Activated naive CD4-positive, alpha-beta T cell treated with anti-CD3 and anti-CD28 coated beads for 36 hours (primary cell): Measurements from ENCODE around the gene GPX4. TPM values are rescaled to one million over a fixed set of nuclear protein-coding genes. Genes with fewer than 3 reads are reported as not detected.

ENCODE experiments used
- CTCF ChIA-PET: fragments of 350-600 bp; sonication (Branson Sonifier 250); formaldehyde crosslinking; loops from one replicate; lab custom pipeline; 2021; ENCODE audit warnings: antibody characterized with exemption; lab: Charles Lee
- DNase-seq: peaks from one replicate; pipeline ENCODE4 v3.0.0-alpha.2; 2020
- H3K27ac Mint-ChIP-seq: one replicate; pipeline ENCODE4 v1.8.0; 2021; ENCODE audit warnings: mild to moderate bottlenecking, mixed read lengths
- H3K27me3 Mint-ChIP-seq: one replicate; pipeline ENCODE4 v1.8.0; 2021; ENCODE audit warnings: low read depth, mixed read lengths
- H3K36me3 Mint-ChIP-seq: one replicate; pipeline ENCODE4 v1.8.0; 2021; ENCODE audit warnings: low read depth, mixed read lengths
- H3K4me1 Mint-ChIP-seq: one replicate; pipeline ENCODE4 v1.8.0; 2021; ENCODE audit warnings: low read depth, mixed read lengths
- H3K4me3 Mint-ChIP-seq: one replicate; pipeline ENCODE4 v1.8.0; 2021; ENCODE audit warnings: mild to moderate bottlenecking, moderate library complexity, mixed read lengths
- H3K9me3 Mint-ChIP-seq: one replicate; pipeline ENCODE4 v1.8.0; 2021; ENCODE audit warnings: mixed read lengths
- intact Hi-C: fragments of 100-400 bp; cut with micrococcal nuclease; formaldehyde crosslinking; loops from one replicate; pipeline ENCODE4 v1.15.1; 2023
- total RNA-seq, 2 experiments: library from RNA; stranded (reverse); gene quantifications; one replicate each; pipeline ENCODE4 v1.2.3, GENCODE V29; 2021

GPX4 gene
- total RNA-seq, 2 experiments from 2014 or later: 244 to 253 TPM

GRCh38 chr19:1147934-1148549 is 44.2 kb downstream of the GPX4 start:
- no peak for DNase-seq
- Mint-ChIP-seq H3K4me3 (no peak overlapping the region), H3K36me3 (peaks cover 15% of the 10 kb centered on the region), H3K9me3 (no peaks in the 10 kb centered on the region), H3K27ac (no peak overlapping the region), H3K4me1 (no peaks in the 10 kb centered on the region), H3K27me3 (no peaks in the 10 kb centered on the region)
- intact Hi-C loops: no loop called here
- CTCF ChIA-PET: no interaction called here

- no peaks in the 10 kb centered on the region for H3K4me1 Mint-ChIP-seq
- CTCF ChIA-PET: no interaction called here
- intact Hi-C loops: no loop called here
- peaks cover 9% of the 10 kb centered on the region for H3K36me3 Mint-ChIP-seq
- H3K4me3 Mint-ChIP-seq: no peak overlapping the region
- no peaks in the 10 kb centered on the region for H3K27me3 Mint-ChIP-seq
- H3K9me3 Mint-ChIP-seq: no peaks in the 10 kb centered on the region
- no peak for DNase-seq
- H3K27ac Mint-ChIP-seq: no peak overlapping the region
Observed at GRCh38 chr19:1149259-1150045, 45.7 kb downstream of the GPX4 start.

GRCh38 chr19:1150333-1151036 is 46.7 kb downstream of the GPX4 start:
- Mint-ChIP-seq H3K36me3 (peaks cover 4% of the 10 kb centered on the region), H3K4me3 (no peak overlapping the region), H3K9me3 (no peaks in the 10 kb centered on the region), H3K27me3 (no peaks in the 10 kb centered on the region), H3K4me1 (no peaks in the 10 kb centered on the region), H3K27ac (no peak overlapping the region)
- no peak for DNase-seq
- intact Hi-C loops: no loop called here
- CTCF ChIA-PET: no interaction called here

GRCh38 chr19:1151037-1151724 is 47.4 kb downstream of the GPX4 start:
- CTCF ChIA-PET: no interaction called here
- peaks cover 2% of the 10 kb centered on the region for H3K36me3 Mint-ChIP-seq
- intact Hi-C loops: no loop called here
- no peaks in the 10 kb centered on the region for H3K9me3 Mint-ChIP-seq
- no peak for DNase-seq
- H3K4me3 Mint-ChIP-seq: no peak overlapping the region
- H3K4me1 Mint-ChIP-seq: no peaks in the 10 kb centered on the region
- no peaks in the 10 kb centered on the region for H3K27me3 Mint-ChIP-seq
- no peak overlapping the region for H3K27ac Mint-ChIP-seq

- intact Hi-C loops: no loop called here
- H3K27ac Mint-ChIP-seq: no peak overlapping the region
- H3K9me3 Mint-ChIP-seq: no peaks in the 10 kb centered on the region
- no peak for DNase-seq
- CTCF ChIA-PET: no interaction called here
- H3K27me3 Mint-ChIP-seq: no peaks in the 10 kb centered on the region
- peaks cover 2% of the 10 kb centered on the region for H3K36me3 Mint-ChIP-seq
- H3K4me1 Mint-ChIP-seq: no peaks in the 10 kb centered on the region
- no peak overlapping the region for H3K4me3 Mint-ChIP-seq
Observed at GRCh38 chr19:1151917-1152587, 48.3 kb downstream of the GPX4 start.

GRCh38 chr19:1153891-1154730 is 50.3 kb downstream of the GPX4 start:
- DNase-seq: no peak
- no peaks in the 10 kb centered on the region for H3K27me3 Mint-ChIP-seq
- no peaks in the 10 kb centered on the region for H3K4me1 Mint-ChIP-seq
- CTCF ChIA-PET: no interaction called here
- intact Hi-C loops: no loop called here
- H3K27ac Mint-ChIP-seq: no peak overlapping the region
- H3K4me3 Mint-ChIP-seq: no peak overlapping the region
- peaks cover 2% of the 10 kb centered on the region for H3K36me3 Mint-ChIP-seq
- no peaks in the 10 kb centered on the region for H3K9me3 Mint-ChIP-seq

- H3K9me3 Mint-ChIP-seq: no peaks in the 10 kb centered on the region
- H3K4me3 Mint-ChIP-seq: no peak overlapping the region
- peaks cover 2% of the 10 kb centered on the region for H3K36me3 Mint-ChIP-seq
- no peaks in the 10 kb centered on the region for H3K4me1 Mint-ChIP-seq
- no peak for DNase-seq
- no peak overlapping the region for H3K27ac Mint-ChIP-seq
- no peaks in the 10 kb centered on the region for H3K27me3 Mint-ChIP-seq
- CTCF ChIA-PET: no interaction called here
- intact Hi-C loops: no loop called here
Observed at GRCh38 chr19:1154731-1155351, 51.0 kb downstream of the GPX4 start.

- DNase-seq: no peak
- no peaks in the 10 kb centered on the region for H3K9me3 Mint-ChIP-seq
- no peaks in the 10 kb centered on the region for H3K4me1 Mint-ChIP-seq
- no peak overlapping the region for H3K4me3 Mint-ChIP-seq
- intact Hi-C loops: no loop called here
- H3K36me3 Mint-ChIP-seq: peaks cover 2% of the 10 kb centered on the region
- no peak overlapping the region for H3K27ac Mint-ChIP-seq
- H3K27me3 Mint-ChIP-seq: no peaks in the 10 kb centered on the region
- CTCF ChIA-PET: no interaction called here
Observed at GRCh38 chr19:1155352-1156304, 51.8 kb downstream of the GPX4 start.
